Panc1 (cell line): ENCODE results near the gene POLRMT.

Experiments
- CTCF ChIP-seq: fragments of 450-650 bp; IDR thresholded peaks from 2 replicates; pipeline ENCODE4 v1.5.1; 2017; ENCODE audit warnings: mild to moderate bottlenecking
- POLR2AphosphoS5 ChIP-seq: IDR thresholded peaks from 2 replicates; pipeline ENCODE4 v1.6.1; 2012; ENCODE audit warnings: mild to moderate bottlenecking, low read depth, low read length, moderate library complexity
- SIN3A ChIP-seq: IDR thresholded peaks from 2 replicates; pipeline ENCODE4 v1.6.1; 2012; ENCODE audit warnings: low read depth, mild to moderate bottlenecking, low read length, moderate library complexity, borderline replicate concordance; ENCODE audit not compliant: insufficient read depth
- TCF7L2 ChIP-seq: IDR thresholded peaks from 2 replicates; pipeline ENCODE4 v1.6.1; 2011; ENCODE audit warnings: mild to moderate bottlenecking, low read depth, low read length, inconsistent platforms

DNA sequence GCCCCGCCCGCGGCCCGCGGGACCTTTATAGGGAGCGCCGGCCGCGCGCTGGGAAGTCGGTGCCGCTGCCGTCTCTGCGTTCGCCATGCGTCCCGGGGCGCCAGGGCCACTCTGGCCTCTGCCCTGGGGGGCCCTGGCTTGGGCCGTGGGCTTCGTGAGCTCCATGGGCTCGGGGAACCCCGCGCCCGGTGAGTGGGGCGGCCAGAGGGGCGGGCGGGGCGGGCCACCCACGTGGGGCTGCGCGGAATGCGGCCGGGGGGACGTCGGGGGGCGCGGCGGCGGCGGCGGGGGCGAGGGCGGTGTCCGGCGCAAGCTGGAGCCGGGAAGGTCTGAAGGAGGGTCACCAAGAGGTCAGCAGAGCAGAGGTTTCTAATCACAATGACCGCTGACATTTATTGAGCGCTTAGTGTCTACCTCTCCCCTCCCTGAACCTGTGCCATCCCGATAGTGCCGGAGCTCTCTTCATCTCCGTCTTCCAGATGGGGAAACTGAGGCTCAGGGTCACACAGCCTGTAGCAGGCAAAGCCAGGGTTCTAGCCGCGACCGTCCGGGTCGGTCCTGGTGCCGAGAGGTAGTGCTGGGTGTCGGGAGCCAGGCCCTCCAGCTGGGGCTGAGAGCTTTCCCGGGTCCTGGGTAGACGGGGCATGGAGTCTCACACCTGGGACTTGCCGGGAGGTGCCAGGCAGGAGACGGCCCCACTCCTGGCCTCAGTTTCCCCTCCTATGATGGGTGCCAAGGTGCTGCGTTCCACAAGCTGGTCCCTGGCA, 43.2 kb upstream of the POLRMT start, which contains the start of gene FSTL3:
- TF ChIP-seq CTCF, result no peak
- TF ChIP-seq SIN3A, result no peak
- TF ChIP-seq POLR2AphosphoS5, result peak; percentile 52
- no peak for TF ChIP-seq TCF7L2
